Endodermal cell (in vitro differentiated cells): ENCODE measurements around the gene TRERF1. TPM values are rescaled to one million over a fixed set of nuclear protein-coding genes. Genes with fewer than 3 reads are reported as not detected.

Experiments used
- DNase-seq: peaks from one replicate; pipeline ENCODE4 v3.0.0-alpha.2; 2017
- H3K27ac ChIP-seq: 2 replicates; pipeline ENCODE4 v1.5.1; 2013; ENCODE audit warnings: mild to moderate bottlenecking, low read depth, low read length, moderate library complexity
- H3K27me3 ChIP-seq: 2 replicates; pipeline ENCODE4 v1.6.1; 2013; ENCODE audit warnings: mild to moderate bottlenecking, low read length, moderate library complexity; ENCODE audit not compliant: insufficient read depth, control insufficient read depth, poor library complexity, severe bottlenecking
- H3K36me3 ChIP-seq: 2 replicates; pipeline ENCODE4 v1.7.0; 2013; ENCODE audit warnings: mild to moderate bottlenecking, low read length, moderate library complexity; ENCODE audit not compliant: control insufficient read depth, insufficient read depth
- H3K4me1 ChIP-seq: one replicate; pipeline ENCODE4 v1.7.0; 2013; ENCODE audit warnings: low read length; ENCODE audit not compliant: control insufficient read depth, insufficient read depth
- H3K4me3 ChIP-seq: 2 replicates; pipeline ENCODE4 v1.5.1; 2013; ENCODE audit warnings: mild to moderate bottlenecking, low read length, moderate library complexity
- H3K9ac ChIP-seq: 2 replicates; pipeline ENCODE4 v1.6.1; 2013; ENCODE audit warnings: mild to moderate bottlenecking, low read length, moderate library complexity; ENCODE audit not compliant: poor library complexity, severe bottlenecking; ENCODE audit errors: extremely low read depth
- H3K9me3 ChIP-seq: 2 replicates; pipeline ENCODE4 v1.6.1; 2013; ENCODE audit warnings: mild to moderate bottlenecking, low read length, moderate library complexity; ENCODE audit not compliant: control insufficient read depth
- H3K27ac Mint-ChIP-seq: 2 replicates; pipeline ENCODE4 v1.8.0; 2020; ENCODE audit warnings: mixed read lengths
- H3K27me3 Mint-ChIP-seq: 2 replicates; pipeline ENCODE4 v1.8.0; 2021; ENCODE audit warnings: mild to moderate bottlenecking, mixed read lengths; ENCODE audit not compliant: insufficient read depth
- H3K36me3 Mint-ChIP-seq: 2 replicates; pipeline ENCODE4 v1.8.0; 2020; ENCODE audit warnings: low read depth, mixed read lengths
- H3K4me1 Mint-ChIP-seq: 2 replicates; pipeline ENCODE4 v1.8.0; 2020; ENCODE audit warnings: mixed read lengths
- H3K4me3 Mint-ChIP-seq: 2 replicates; pipeline ENCODE4 v1.8.0; 2020; ENCODE audit warnings: mild to moderate bottlenecking, moderate library complexity, mixed read lengths
- H3K9me3 Mint-ChIP-seq: 2 replicates; pipeline ENCODE4 v1.8.0; 2020; ENCODE audit warnings: mild to moderate bottlenecking, mixed read lengths
- WGBS, 2 experiments: methylation state at CpG; one replicate each; pipeline versions ENCODE4 v1.1.5 to v1.1.7; 2013; ENCODE audit warnings: missing lambda C conversion rate in 2 of 2, mixed read lengths in 1 of 2; ENCODE audit not compliant: insufficient coverage in 1 of 2, insufficient read length in 1 of 2; 5-methylcytosine and 5-hydroxymethylcytosine counted together
- total RNA-seq, 2 donors: library from RNA; stranded (reverse); fragmentation: NEBNext Ultra II Directional in 1 of 2; extraction: Animal tissue kit (Norgen Biotek cat#: 25700) in 1 of 2; gene quantifications; 2 replicates in 1 of 2; 3 replicates in 1 of 2; pipeline ENCODE4 v1.2.1, GENCODE V29; 2021
- TF ChIP-seq, protein P1 (sequence below): fragments of 200-600 bp; sonication (generic); conservative IDR thresholded peaks from 2 replicates; pipeline ENCODE4 v1.5.0; 2021; ENCODE audit warnings: antibody characterized with exemption, mild to moderate bottlenecking

The TRERF1 gene
- total RNA-seq, 2 donors from 2014 or later: 4.7 to 5.3 TPM

- H3K9me3 Mint-ChIP-seq: peaks cover 12% of the 10 kb centered on the region
- H3K4me1 ChIP-seq: peaks cover 4% of the 10 kb centered on the region
- no peak overlapping the region for H3K27ac ChIP-seq
- H3K9ac ChIP-seq: no peak overlapping the region
- 84 to 93% methylated on average over 5 to 7 of the region's 7 CpGs for WGBS, 2 experiments
- H3K27ac Mint-ChIP-seq: no peak overlapping the region
- no peaks in the 10 kb centered on the region for H3K27me3 ChIP-seq
- H3K4me1 Mint-ChIP-seq: peaks cover 9% of the 10 kb centered on the region
- no peaks in the 10 kb centered on the region for H3K36me3 ChIP-seq
- TF ChIP-seq, protein P1, sequence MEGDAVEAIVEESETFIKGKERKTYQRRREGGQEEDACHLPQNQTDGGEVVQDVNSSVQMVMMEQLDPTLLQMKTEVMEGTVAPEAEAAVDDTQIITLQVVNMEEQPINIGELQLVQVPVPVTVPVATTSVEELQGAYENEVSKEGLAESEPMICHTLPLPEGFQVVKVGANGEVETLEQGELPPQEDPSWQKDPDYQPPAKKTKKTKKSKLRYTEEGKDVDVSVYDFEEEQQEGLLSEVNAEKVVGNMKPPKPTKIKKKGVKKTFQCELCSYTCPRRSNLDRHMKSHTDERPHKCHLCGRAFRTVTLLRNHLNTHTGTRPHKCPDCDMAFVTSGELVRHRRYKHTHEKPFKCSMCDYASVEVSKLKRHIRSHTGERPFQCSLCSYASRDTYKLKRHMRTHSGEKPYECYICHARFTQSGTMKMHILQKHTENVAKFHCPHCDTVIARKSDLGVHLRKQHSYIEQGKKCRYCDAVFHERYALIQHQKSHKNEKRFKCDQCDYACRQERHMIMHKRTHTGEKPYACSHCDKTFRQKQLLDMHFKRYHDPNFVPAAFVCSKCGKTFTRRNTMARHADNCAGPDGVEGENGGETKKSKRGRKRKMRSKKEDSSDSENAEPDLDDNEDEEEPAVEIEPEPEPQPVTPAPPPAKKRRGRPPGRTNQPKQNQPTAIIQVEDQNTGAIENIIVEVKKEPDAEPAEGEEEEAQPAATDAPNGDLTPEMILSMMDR: no peak
- no peaks in the 10 kb centered on the region for H3K27me3 Mint-ChIP-seq
- DNase-seq: no peak
- peaks cover 7% of the 10 kb centered on the region for H3K9me3 ChIP-seq
- H3K4me3 Mint-ChIP-seq: no peak overlapping the region
- peaks cover 3% of the 10 kb centered on the region for H3K36me3 Mint-ChIP-seq
- no peak overlapping the region for H3K4me3 ChIP-seq
Measured at GRCh38 chr6:42281570-42281969, 170.2 kb downstream of the TRERF1 start.

GRCh38 chr6:42280966-42281533, 170.7 kb downstream of the TRERF1 start:
- no peak overlapping the region for H3K27ac Mint-ChIP-seq
- peaks cover 12% of the 10 kb centered on the region for H3K9me3 Mint-ChIP-seq
- no peak for DNase-seq
- no peaks in the 10 kb centered on the region for H3K36me3 ChIP-seq
- H3K9me3 ChIP-seq: peaks cover 7% of the 10 kb centered on the region
- 90 to 100% methylated on average over 2 to 5 of the region's 5 CpGs for WGBS, 2 experiments
- TF ChIP-seq, protein P1: no peak
- no peak overlapping the region for H3K4me3 Mint-ChIP-seq
- H3K27ac ChIP-seq: no peak overlapping the region
- H3K4me1 Mint-ChIP-seq: peaks cover 14% of the 10 kb centered on the region
- peaks cover 3% of the 10 kb centered on the region for H3K36me3 Mint-ChIP-seq
- no peak overlapping the region for H3K9ac ChIP-seq
- no peaks in the 10 kb centered on the region for H3K27me3 ChIP-seq
- H3K27me3 Mint-ChIP-seq: no peaks in the 10 kb centered on the region
- H3K4me3 ChIP-seq: no peak overlapping the region
- H3K4me1 ChIP-seq: peaks cover 5% of the 10 kb centered on the region

DNA sequence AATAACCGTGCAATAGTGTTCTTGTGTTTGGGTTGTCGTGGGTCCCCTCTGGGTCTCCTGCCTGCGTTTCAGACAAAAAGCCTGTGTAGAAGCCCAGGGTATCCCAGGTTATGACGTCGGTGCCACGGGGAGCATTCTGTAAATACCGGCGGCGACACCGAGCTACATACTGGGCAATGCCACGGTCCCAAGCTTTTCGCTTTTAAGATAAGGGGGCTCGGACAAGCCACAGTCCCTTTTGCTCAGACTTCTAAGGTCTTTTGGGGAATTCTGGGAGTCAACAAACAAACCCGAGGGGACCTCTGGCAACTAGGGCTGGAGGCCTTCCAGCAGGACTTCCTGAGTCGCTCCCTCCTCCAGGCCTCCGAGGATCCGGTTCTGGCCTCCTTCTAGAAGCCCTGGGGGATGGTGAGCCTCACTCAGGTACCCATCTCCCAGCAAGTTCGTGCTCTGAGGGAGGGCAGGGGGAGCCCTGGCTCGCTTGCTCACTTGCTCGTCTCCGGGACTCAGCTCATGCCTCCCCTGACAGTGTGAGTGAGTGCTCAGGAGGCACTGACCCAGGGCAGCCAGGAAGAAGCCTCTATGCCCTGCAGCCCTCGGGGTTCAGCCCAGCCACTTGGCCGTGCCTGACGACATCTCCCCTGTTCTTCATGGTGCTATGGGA, 171.6 kb downstream of the TRERF1 start:
- no peaks in the 10 kb centered on the region for H3K27me3 ChIP-seq
- peaks cover 3% of the 10 kb centered on the region for H3K36me3 Mint-ChIP-seq

More for the DNA sequence above, 171.6 kb downstream of the TRERF1 start:
- Mint-ChIP-seq H3K4me1 (peaks cover 23% of the 10 kb centered on the region), H3K27me3 (no peaks in the 10 kb centered on the region), H3K4me3 (no peak overlapping the region), H3K27ac (no peak overlapping the region), H3K9me3 (peaks cover 12% of the 10 kb centered on the region)
- DNase-seq: peak; percentile 39
- Histone ChIP-seq H3K9me3 (peaks cover 7% of the 10 kb centered on the region), H3K36me3 (no peaks in the 10 kb centered on the region), H3K4me1 (peaks cover 14% of the 10 kb centered on the region), H3K4me3 (no peak overlapping the region), H3K9ac (no peak overlapping the region), H3K27ac (no peak overlapping the region)
- TF ChIP-seq, protein P1: no peak
- 90 to 97% methylated on average over 10 to 24 of the region's 24 CpGs for WGBS, 2 experiments
